HEK293 (cell line): ENCODE measurements around the gene TRIP10.

Experiments used
- CTCF ChIP-seq: fragments of 450-650 bp; formaldehyde crosslinking; IDR thresholded peaks from 2 replicates; pipeline ENCODE4 v1.5.1; 2016; ENCODE audit warnings: missing biosample characterization, missing genetic modification characterization
- ZNF580 ChIP-seq: fragments of 450-650 bp; formaldehyde crosslinking; IDR thresholded peaks from 2 replicates; pipeline ENCODE4 v1.5.1; 2016; ENCODE audit warnings: missing biosample characterization, missing genetic modification characterization
- ZNF645 ChIP-seq: fragments of 450-650 bp; formaldehyde crosslinking; IDR thresholded peaks from 2 replicates; pipeline ENCODE4; 2016; ENCODE audit warnings: missing biosample characterization, missing genetic modification characterization

- TF ChIP-seq ZNF645 (tag by site-specific recombination) (no peak), ZNF580 (tag by site-specific recombination) (no peak), CTCF (tag by site-specific recombination) (no peak)
Measured at GRCh38 chr19:6713773-6714692, 25.4 kb upstream of the TRIP10 start.
